Transverse colon (tissue), 4 donors: Measurements from ENCODE around the gene SH3PXD2B. TPM values are rescaled to one million over a fixed set of nuclear protein-coding genes. Genes with fewer than 3 reads are reported as not detected.

Experiments used
- DNase-seq: peaks from one replicate; pipeline ENCODE4 v3.0.0-alpha.2; 2019
- H3K27ac ChIP-seq, 4 donors: fragments of 200-600 bp; sonication (generic); 2 replicates each; pipeline ENCODE4 v1.5.1; 2016 to 2018; ENCODE audit warnings: inconsistent platforms in 4 of 4
- H3K27me3 ChIP-seq: fragments of 200-600 bp; sonication (generic); 2 replicates; pipeline ENCODE4 v1.5.1; 2017; ENCODE audit warnings: inconsistent platforms
- H3K36me3 ChIP-seq, 4 donors: fragments of 200-600 bp; sonication (generic); 2 replicates each; pipeline ENCODE4 v1.5.1; 2017 to 2019; ENCODE audit warnings: inconsistent platforms in 4 of 4
- H3K4me1 ChIP-seq, 4 donors: fragments of 200-600 bp; sonication (generic); 2 replicates each; pipeline ENCODE4 v1.5.1; 2017 to 2020; ENCODE audit warnings: inconsistent platforms in 4 of 4
- H3K4me3 ChIP-seq, 4 donors: fragments of 200-600 bp; sonication (generic); 1 replicate in 1 of 4; 2 replicates in 3 of 4; pipeline versions ENCODE4 v1.5.1 to v1.6.1; 2017 to 2019; ENCODE audit warnings: inconsistent platforms in 4 of 4
- H3K9me3 ChIP-seq, 2 donors: fragments of 200-600 bp; sonication (generic); 2 replicates each; pipeline ENCODE4 v1.5.1; 2017 to 2019; ENCODE audit warnings: inconsistent platforms in 2 of 2
- EP300 ChIP-seq: sonication (generic); formaldehyde crosslinking; IDR thresholded peaks from one replicate; pipeline ENCODE4 v1.6.1; 2017; ENCODE audit warnings: antibody characterized with exemption, low read depth
- POLR2A ChIP-seq: fragments of 450-650 bp; IDR thresholded peaks from one replicate; pipeline ENCODE4 v1.6.1; 2016; ENCODE audit warnings: antibody characterized with exemption, mild to moderate bottlenecking, moderate library complexity
- POLR2AphosphoS5 ChIP-seq, 3 donors: sonication (generic); formaldehyde crosslinking; IDR thresholded peaks; one replicate each; pipeline ENCODE4 v1.6.1; 2016; ENCODE audit warnings: antibody characterized with exemption in 3 of 3
- WGBS, 2 donors: methylation state at CpG; one replicate each; pipeline ENCODE4 v1.1.5; 2018; ENCODE audit warnings: low coverage in 1 of 2; 5-methylcytosine and 5-hydroxymethylcytosine counted together
- in situ Hi-C, 4 donors: fragments of 200-750 bp; cut with MboI; loops; one replicate each; pipeline versions ENCODE4 v1.15.0 to v1.15.1; 2017; ENCODE audit warnings: low sequenced_read_pairs in 3 of 4, low pct_ligation_motif_present in 1 of 4, low pct_unique_long_range_greater_than_20kb in 1 of 4
- intact Hi-C: fragments of 100-400 bp; cut with DNase I; formaldehyde crosslinking; loops from one replicate; pipeline ENCODE4 v1.15.1; 2023; ENCODE audit warnings: low total_unique reads
- total RNA-seq, 4 donors: library from RNA; depleted of rRNA; stranded (reverse); fragments of >200 nt; gene quantifications; one replicate each; pipeline ENCODE4 v1.1.0, GENCODE V29; 2016
- TF ChIP-seq, protein P1 (sequence below), 5 experiments: fragments of 200-600 bp in 3 of 5; fragments of 450-650 bp in 2 of 5; sonication (generic) in 3 of 5; IDR thresholded peaks; 1 replicate in 2 of 5; 2 replicates in 3 of 5; pipeline ENCODE4 v1.5.1; 2016 to 2017; ENCODE audit warnings: antibody characterized with exemption in 5 of 5, inconsistent platforms in 3 of 5, mild to moderate bottlenecking in 2 of 5, moderate library complexity in 1 of 5

Gene SH3PXD2B
- total RNA-seq, 4 donors from 2014 or later: 10.2 to 26.6 (median 14.6) TPM

- Histone ChIP-seq H3K4me3 (no peak overlapping the region), H3K4me1 (peaks cover 5 to 28% (median 15%) of the 10 kb centered on the region in 4 donors), H3K9me3 (no peaks in the 10 kb centered on the region), H3K27me3 (no peaks in the 10 kb centered on the region), H3K36me3 (no peaks in the 10 kb centered on the region), H3K27ac (peak overlapping the region; percentile 41 to 66 (median 61))
- WGBS, 2 donors: 83 to 100% methylated on average over 1 to 8 of the region's 8 CpGs
- in situ Hi-C loops (no loop called here), intact Hi-C loops (no loop called here)
- TF ChIP-seq POLR2A: no peak
- no peak for TF ChIP-seq EP300
- TF ChIP-seq, protein P1, sequence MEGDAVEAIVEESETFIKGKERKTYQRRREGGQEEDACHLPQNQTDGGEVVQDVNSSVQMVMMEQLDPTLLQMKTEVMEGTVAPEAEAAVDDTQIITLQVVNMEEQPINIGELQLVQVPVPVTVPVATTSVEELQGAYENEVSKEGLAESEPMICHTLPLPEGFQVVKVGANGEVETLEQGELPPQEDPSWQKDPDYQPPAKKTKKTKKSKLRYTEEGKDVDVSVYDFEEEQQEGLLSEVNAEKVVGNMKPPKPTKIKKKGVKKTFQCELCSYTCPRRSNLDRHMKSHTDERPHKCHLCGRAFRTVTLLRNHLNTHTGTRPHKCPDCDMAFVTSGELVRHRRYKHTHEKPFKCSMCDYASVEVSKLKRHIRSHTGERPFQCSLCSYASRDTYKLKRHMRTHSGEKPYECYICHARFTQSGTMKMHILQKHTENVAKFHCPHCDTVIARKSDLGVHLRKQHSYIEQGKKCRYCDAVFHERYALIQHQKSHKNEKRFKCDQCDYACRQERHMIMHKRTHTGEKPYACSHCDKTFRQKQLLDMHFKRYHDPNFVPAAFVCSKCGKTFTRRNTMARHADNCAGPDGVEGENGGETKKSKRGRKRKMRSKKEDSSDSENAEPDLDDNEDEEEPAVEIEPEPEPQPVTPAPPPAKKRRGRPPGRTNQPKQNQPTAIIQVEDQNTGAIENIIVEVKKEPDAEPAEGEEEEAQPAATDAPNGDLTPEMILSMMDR (IDR thresholded peaks at IDR 0.05): no peak
- no peak for TF ChIP-seq POLR2AphosphoS5 (IDR thresholded peaks at IDR 0.05)
- DNase-seq: no peak
Measured at GRCh38 chr5:172435362-172436077, 18.8 kb downstream of the SH3PXD2B start.

DNA sequence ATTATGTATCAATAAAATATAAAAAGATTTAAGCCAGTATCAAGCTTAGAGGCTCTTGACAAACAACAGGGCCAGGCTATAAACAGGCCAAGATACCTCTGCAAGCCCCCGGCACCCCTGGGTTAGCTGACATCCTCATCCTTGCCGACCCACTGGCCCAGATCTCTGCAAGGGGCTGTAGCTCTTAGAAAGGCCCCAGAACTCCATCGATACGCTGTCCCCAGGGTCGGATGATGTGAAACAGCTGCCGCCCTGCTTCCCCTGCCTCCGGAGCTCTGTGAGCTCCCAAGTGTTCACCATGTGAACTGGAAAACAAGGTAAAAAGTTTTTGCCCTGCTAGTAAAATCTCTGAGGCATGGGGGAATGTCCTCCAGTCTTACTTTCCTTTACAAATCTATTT, 20.1 kb downstream of the SH3PXD2B start:
- Histone ChIP-seq H3K9me3 (no peaks in the 10 kb centered on the region), H3K27ac (no peak overlapping the region), H3K4me1 (peaks cover 7 to 40% (median 20%) of the 10 kb centered on the region in 4 donors), H3K4me3 (no peak overlapping the region), H3K36me3 (no peaks in the 10 kb centered on the region), H3K27me3 (no peaks in the 10 kb centered on the region)
- 60% methylated on average over 7 of the region's 7 CpGs; no CpG with 5 or more reads in 1 of the 2 donors for WGBS, 2 donors
- no peak for DNase-seq
- in situ Hi-C loops: no loop called here
- TF ChIP-seq EP300: no peak
- TF ChIP-seq POLR2AphosphoS5 (IDR thresholded peaks at IDR 0.05): no peak
- no peak for TF ChIP-seq POLR2A
- TF ChIP-seq, protein P1 (IDR thresholded peaks at IDR 0.05): no peak
- intact Hi-C loops: no loop called here

GRCh38 chr5:172433513-172433912, 20.8 kb downstream of the SH3PXD2B start:
- Histone ChIP-seq H3K9me3 (no peaks in the 10 kb centered on the region), H3K27me3 (no peaks in the 10 kb centered on the region), H3K4me3 (no peak overlapping the region), H3K27ac (no peak overlapping the region), H3K4me1 (peaks cover 7 to 46% (median 23%) of the 10 kb centered on the region in 4 donors), H3K36me3 (no peaks in the 10 kb centered on the region)
- in situ Hi-C loops: no loop called here
- TF ChIP-seq, protein P1 (IDR thresholded peaks at IDR 0.05): no peak
- TF ChIP-seq POLR2A (no peak), POLR2AphosphoS5 (IDR thresholded peaks at IDR 0.05) (no peak), EP300 (no peak)
- intact Hi-C loops: no loop called here
- WGBS, 2 donors: 91 to 95% methylated on average over 5 to 7 of the region's 7 CpGs
- DNase-seq: no peak

DNA sequence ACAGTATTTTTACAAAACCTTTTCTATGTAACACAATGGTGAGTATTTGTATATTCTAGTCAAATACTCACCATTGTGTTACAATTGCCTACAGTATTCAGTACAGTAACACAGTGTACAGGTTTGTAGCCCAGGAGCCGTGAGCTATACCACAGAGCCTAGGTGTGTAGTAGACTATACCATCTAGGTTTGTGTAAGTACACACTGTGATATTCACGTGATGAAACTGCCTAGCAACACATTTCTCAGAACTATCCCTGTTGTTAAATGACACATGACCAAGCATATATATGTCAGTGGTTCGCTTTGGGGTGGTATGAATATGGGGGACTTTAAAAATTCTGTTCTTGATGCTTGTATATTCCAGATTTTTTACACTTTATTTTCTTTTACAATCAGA, 21.3 kb downstream of the SH3PXD2B start:
- no peak overlapping the region for H3K27ac ChIP-seq
- DNase-seq: no peak
- H3K4me1 ChIP-seq: peaks cover 6 to 46% (median 22%) of the 10 kb centered on the region in 4 donors
- no peak overlapping the region for H3K4me3 ChIP-seq
- no peaks in the 10 kb centered on the region for H3K36me3 ChIP-seq
- TF ChIP-seq, protein P1 (IDR thresholded peaks at IDR 0.05): no peak
- TF ChIP-seq POLR2A: no peak
- TF ChIP-seq POLR2AphosphoS5 (IDR thresholded peaks at IDR 0.05): no peak
- no peak for TF ChIP-seq EP300
- 87 to 100% methylated on average over 3 of the region's 3 CpGs for whole genome bisulfite sequencing, 2 donors
- intact Hi-C loops (no loop called here), in situ Hi-C loops (no loop called here)
- no peaks in the 10 kb centered on the region for H3K27me3 ChIP-seq
- H3K9me3 ChIP-seq: no peaks in the 10 kb centered on the region
